Neutrophil (primary cell): Measurements from ENCODE around the gene COG2.

Source experiments
- H3K27ac ChIP-seq: fragments of 200-600 bp; sonication (generic); 2 replicates; pipeline ENCODE4 v1.5.1; 2016; ENCODE audit warnings: mild to moderate bottlenecking, moderate library complexity
- H3K27me3 ChIP-seq: fragments of 200-600 bp; sonication (generic); 2 replicates; pipeline ENCODE4 v1.6.0; 2016; ENCODE audit warnings: mild to moderate bottlenecking
- H3K36me3 ChIP-seq: fragments of 200-600 bp; sonication (generic); 2 replicates; pipeline ENCODE4 v1.5.1; 2017
- H3K4me1 ChIP-seq, 2 experiments: fragments of 200-600 bp in 1 of 2; sonication (generic) in 1 of 2; 1 replicate in 1 of 2; 2 replicates in 1 of 2; pipeline versions ENCODE4 v1.5.1 to v1.6.1; 2013 to 2016; ENCODE audit warnings: low read depth in 1 of 2, low read length in 1 of 2, mild to moderate bottlenecking in 1 of 2, moderate library complexity in 1 of 2; ENCODE audit not compliant: control insufficient read depth in 1 of 2, insufficient read depth in 1 of 2
- H3K4me3 ChIP-seq, 2 experiments: fragments of 200-600 bp in 1 of 2; sonication (generic) in 1 of 2; 1 replicate in 1 of 2; 2 replicates in 1 of 2; pipeline ENCODE4 v1.5.1; 2013 to 2016; ENCODE audit warnings: low read depth in 1 of 2, low read length in 1 of 2, mild to moderate bottlenecking in 1 of 2, moderate library complexity in 1 of 2
- H3K9me3 ChIP-seq: fragments of 200-600 bp; sonication (generic); 2 replicates; pipeline ENCODE4 v1.5.1; 2016
- TF ChIP-seq, protein P1 (sequence below): fragments of 200-600 bp; sonication (generic); IDR thresholded peaks from 2 replicates; pipeline ENCODE4 v1.5.1; 2016; ENCODE audit warnings: antibody characterized with exemption

Gene COG2

DNA sequence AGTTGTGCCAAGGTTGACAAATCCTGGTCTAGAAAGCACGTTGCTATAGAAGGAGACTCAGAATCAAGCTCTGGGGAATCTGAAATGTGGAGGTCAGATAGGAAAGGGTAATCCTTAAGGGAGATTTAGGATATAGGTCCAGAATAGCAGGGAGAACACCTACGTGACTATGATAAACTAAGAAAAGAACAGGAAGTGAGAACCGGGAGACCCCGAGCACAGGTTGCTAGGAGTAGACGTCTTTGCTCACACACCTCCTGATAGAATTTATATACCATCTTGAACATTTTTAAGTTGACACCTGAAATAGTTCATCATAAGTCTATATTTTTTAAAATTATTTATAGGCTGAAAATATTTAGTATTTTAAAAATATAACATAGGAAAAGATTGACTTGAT is 7.9 kb upstream of the COG2 start:
- peaks cover 57% of the 10 kb centered on the region for H3K27me3 ChIP-seq
- no peak overlapping the region for H3K4me3 ChIP-seq
- no peaks in the 10 kb centered on the region for H3K4me1 ChIP-seq
- H3K9me3 ChIP-seq = no peaks in the 10 kb centered on the region
- TF ChIP-seq, protein P1, sequence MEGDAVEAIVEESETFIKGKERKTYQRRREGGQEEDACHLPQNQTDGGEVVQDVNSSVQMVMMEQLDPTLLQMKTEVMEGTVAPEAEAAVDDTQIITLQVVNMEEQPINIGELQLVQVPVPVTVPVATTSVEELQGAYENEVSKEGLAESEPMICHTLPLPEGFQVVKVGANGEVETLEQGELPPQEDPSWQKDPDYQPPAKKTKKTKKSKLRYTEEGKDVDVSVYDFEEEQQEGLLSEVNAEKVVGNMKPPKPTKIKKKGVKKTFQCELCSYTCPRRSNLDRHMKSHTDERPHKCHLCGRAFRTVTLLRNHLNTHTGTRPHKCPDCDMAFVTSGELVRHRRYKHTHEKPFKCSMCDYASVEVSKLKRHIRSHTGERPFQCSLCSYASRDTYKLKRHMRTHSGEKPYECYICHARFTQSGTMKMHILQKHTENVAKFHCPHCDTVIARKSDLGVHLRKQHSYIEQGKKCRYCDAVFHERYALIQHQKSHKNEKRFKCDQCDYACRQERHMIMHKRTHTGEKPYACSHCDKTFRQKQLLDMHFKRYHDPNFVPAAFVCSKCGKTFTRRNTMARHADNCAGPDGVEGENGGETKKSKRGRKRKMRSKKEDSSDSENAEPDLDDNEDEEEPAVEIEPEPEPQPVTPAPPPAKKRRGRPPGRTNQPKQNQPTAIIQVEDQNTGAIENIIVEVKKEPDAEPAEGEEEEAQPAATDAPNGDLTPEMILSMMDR = no peak
- H3K27ac ChIP-seq = no peak overlapping the region
- no peaks in the 10 kb centered on the region for H3K36me3 ChIP-seq

DNA sequence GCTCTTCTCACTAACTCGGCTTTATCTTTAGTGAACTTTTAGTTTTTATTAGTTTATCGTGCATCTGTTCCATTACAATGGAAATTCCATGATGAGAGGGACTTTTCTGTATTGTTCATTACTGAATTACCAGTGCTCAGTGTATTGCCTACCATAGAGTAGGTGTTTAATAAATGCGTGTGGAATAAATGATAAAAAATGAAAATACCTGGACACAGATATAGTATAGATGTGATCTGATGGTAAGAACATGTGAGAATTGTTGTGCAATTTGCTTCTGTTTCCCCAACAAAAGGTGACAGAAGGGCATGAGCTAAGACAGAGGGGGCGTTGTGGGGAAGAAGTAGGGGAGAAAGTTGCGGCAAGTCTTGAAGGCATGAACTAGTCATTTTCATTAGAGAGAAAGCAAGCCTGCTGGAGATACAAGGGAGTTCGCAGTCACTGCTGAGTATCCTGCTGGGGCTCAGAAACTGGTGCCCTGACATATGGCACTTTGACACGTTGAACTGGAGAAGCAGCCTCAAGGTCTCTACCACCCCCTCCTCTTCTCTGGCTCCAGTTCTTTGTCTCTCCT is 5.6 kb upstream of the COG2 start:
- TF ChIP-seq, protein P1 = no peak
- no peaks in the 10 kb centered on the region for H3K9me3 ChIP-seq
- peaks cover 76% of the 10 kb centered on the region for H3K27me3 ChIP-seq
- H3K36me3 ChIP-seq = no peaks in the 10 kb centered on the region
- H3K27ac ChIP-seq = no peak overlapping the region
- H3K4me1 ChIP-seq = peaks cover under 1 to 2% of the 10 kb centered on the region in 2 experiments
- H3K4me3 ChIP-seq = no peak overlapping the region

DNA sequence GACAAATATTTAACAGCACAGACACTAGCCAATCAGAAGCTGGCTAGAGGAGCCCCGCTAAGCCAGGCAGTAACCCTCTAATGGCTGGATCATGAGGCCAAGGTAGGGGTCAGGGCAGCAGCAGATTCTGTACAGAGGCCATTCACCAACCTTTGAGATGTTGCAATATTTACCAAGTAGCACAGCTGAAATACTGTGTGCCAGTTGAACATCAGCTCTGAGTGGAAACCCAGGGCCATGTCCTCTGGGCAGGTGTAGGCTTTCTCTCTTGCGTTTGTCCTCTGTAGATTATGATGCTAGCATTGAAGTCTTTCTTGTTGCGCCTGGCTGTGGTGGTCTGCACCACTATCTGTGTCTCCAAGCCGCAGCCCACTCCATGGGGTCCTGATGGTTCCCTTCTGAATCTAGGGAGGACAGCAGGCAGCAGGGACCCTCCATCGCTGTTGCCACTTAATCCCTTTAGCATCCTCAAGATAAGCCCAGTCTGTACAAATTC is 2.5 kb upstream of the COG2 start:
- TF ChIP-seq, protein P1 = no peak
- no peaks in the 10 kb centered on the region for H3K9me3 ChIP-seq
- H3K4me1 ChIP-seq = peaks cover 21 to 25% of the 10 kb centered on the region in 2 experiments
- no peak overlapping the region for H3K4me3 ChIP-seq
- H3K27me3 ChIP-seq = peaks cover 55% of the 10 kb centered on the region
- no peak overlapping the region for H3K27ac ChIP-seq
- H3K36me3 ChIP-seq = no peaks in the 10 kb centered on the region

DNA sequence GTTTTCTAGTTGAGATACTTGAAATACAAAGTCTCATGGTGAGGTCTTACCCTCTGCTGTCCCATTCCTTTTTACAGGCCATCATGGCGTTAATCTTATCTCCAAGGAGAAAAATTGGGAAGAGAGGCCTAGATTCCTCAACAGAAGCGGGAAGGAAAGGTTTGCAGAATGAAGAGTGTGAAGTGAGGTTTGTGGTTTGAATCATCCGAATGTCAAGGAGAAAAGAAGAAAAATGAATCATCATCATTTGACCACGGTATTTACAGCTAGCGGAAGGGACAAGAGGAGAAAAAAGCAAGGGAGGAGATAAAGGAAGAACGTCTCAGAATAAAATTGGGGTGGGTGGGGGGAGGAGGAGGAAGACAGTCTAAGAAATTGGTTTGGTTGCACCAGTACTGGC is 935 bp upstream of the COG2 start:
- Histone ChIP-seq H3K4me3 (peak overlapping the region in 1 of 2 experiments; percentile 69), H3K9me3 (no peaks in the 10 kb centered on the region), H3K27me3 (peaks cover 54% of the 10 kb centered on the region), H3K4me1 (peaks cover 21 to 25% of the 10 kb centered on the region in 2 experiments), H3K36me3 (no peaks in the 10 kb centered on the region), H3K27ac (no peak overlapping the region)
- TF ChIP-seq, protein P1 = no peak

DNA sequence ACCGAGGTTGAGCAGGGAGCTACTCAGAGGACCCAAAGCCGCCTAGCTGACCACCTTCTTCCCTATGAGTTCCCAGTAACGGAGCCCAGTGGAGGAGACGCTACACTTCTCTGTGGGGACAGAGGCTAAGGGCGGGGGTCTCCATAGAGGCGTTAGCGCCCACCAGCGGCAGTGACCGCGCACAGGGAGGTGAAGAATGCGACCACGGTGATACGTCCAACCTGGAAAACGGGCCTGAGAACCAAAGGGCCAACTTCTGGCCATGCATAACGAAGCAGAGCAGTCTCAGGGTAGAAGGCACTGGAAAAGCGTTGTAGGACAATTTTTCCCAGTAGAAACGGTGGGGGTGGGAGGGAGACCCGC is 400 bp upstream of the COG2 start:
- H3K4me1 ChIP-seq = peaks cover 21 to 25% of the 10 kb centered on the region in 2 experiments
- H3K36me3 ChIP-seq = no peaks in the 10 kb centered on the region
- TF ChIP-seq, protein P1 = no peak
- H3K27ac ChIP-seq = no peak overlapping the region
- H3K4me3 ChIP-seq = peak overlapping the region; percentile 69 to 84
- H3K9me3 ChIP-seq = no peaks in the 10 kb centered on the region
- H3K27me3 ChIP-seq = peaks cover 49% of the 10 kb centered on the region
